Activated naive CD4-positive, alpha-beta T cell treated with anti-CD3 and anti-CD28 coated beads for 36 hours (primary cell): ENCODE results near the gene CHMP1A. TPM values are rescaled to one million over a fixed set of nuclear protein-coding genes. Genes with fewer than 3 reads are reported as not detected.
"Not testable (repeated sequence)": the region's sequence is repeated elsewhere in the genome, so short reads cannot be mapped to it uniquely, and the experiment has no call there.

Experiments used
- CTCF ChIA-PET: fragments of 350-600 bp; sonication (Branson Sonifier 250); formaldehyde crosslinking; loops from one replicate; lab custom pipeline; 2021; ENCODE audit warnings: antibody characterized with exemption; lab: Charles Lee
- DNase-seq: peaks from one replicate; pipeline ENCODE4 v3.0.0-alpha.2; 2020
- H3K27ac Mint-ChIP-seq: one replicate; pipeline ENCODE4 v1.8.0; 2021; ENCODE audit warnings: mild to moderate bottlenecking, mixed read lengths
- H3K27me3 Mint-ChIP-seq: one replicate; pipeline ENCODE4 v1.8.0; 2021; ENCODE audit warnings: low read depth, mixed read lengths
- H3K36me3 Mint-ChIP-seq: one replicate; pipeline ENCODE4 v1.8.0; 2021; ENCODE audit warnings: low read depth, mixed read lengths
- H3K4me1 Mint-ChIP-seq: one replicate; pipeline ENCODE4 v1.8.0; 2021; ENCODE audit warnings: low read depth, mixed read lengths
- H3K4me3 Mint-ChIP-seq: one replicate; pipeline ENCODE4 v1.8.0; 2021; ENCODE audit warnings: mild to moderate bottlenecking, moderate library complexity, mixed read lengths
- H3K9me3 Mint-ChIP-seq: one replicate; pipeline ENCODE4 v1.8.0; 2021; ENCODE audit warnings: mixed read lengths
- intact Hi-C: fragments of 100-400 bp; cut with micrococcal nuclease; formaldehyde crosslinking; loops from one replicate; pipeline ENCODE4 v1.15.1; 2023
- total RNA-seq, 2 experiments: library from RNA; stranded (reverse); gene quantifications; one replicate each; pipeline ENCODE4 v1.2.3, GENCODE V29; 2021

Gene CHMP1A
- total RNA-seq, 2 experiments from 2014 or later: 46.8 to 48.4 TPM

GRCh38 chr16:89634463-89635385 lies 22.8 kb downstream of the CHMP1A start:
- H3K27ac Mint-ChIP-seq, H3K9me3 Mint-ChIP-seq, H3K36me3 Mint-ChIP-seq, H3K27me3 Mint-ChIP-seq, H3K4me3 Mint-ChIP-seq, intact Hi-C loops, H3K4me1 Mint-ChIP-seq, DNase-seq: not testable (repeated sequence)
- CTCF ChIA-PET: interaction anchor here (0.9 kb wide), 1 partner anchor 11 kb away, joined by 3 read pairs; no protein-coding TSS in a partner anchor

DNA sequence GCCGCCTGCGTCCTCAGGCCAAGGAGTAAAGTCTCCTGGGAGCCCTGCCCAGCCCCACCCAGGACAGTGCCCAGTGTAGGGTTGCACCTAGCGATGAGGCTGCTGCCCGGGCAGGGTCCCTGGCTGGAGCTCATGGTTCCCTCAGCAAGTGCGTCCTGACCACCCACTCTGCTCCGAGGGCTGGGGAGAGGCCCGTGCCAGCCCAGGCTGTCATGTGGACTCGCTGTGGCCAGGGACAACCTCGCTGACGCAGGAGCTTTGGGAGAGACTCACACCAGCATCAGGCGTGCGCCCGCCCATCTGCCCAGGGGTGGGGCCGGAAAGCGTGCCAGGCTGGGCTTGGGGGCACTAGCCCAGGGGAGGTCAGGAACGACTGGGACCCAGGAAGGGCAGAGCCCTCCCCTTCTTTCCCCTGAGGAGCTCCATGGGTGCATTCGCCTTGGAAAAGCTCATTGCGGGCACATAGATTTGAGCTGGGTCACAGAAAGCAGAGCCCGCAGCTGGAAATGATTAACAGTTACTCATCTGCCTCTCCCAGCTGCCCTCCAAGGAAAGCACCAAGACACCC lies 24.4 kb downstream of the CHMP1A start:
- no peak for DNase-seq
- intact Hi-C loops: no loop called here
- H3K36me3 Mint-ChIP-seq: no peaks in the 10 kb centered on the region

GRCh38 chr16:89629827-89630610 lies 27.5 kb downstream of the CHMP1A start:
- intact Hi-C loops: no loop called here
- CTCF ChIA-PET: interaction anchor here (0.6 kb wide), 1 partner anchor 315 kb away, joined by 6 read pairs; no protein-coding TSS in a partner anchor
- no peaks in the 10 kb centered on the region for H3K9me3 Mint-ChIP-seq
- no peaks in the 10 kb centered on the region for H3K4me1 Mint-ChIP-seq
- no peak overlapping the region for H3K4me3 Mint-ChIP-seq
- H3K27ac Mint-ChIP-seq: no peak overlapping the region
- no peak for DNase-seq
- H3K36me3 Mint-ChIP-seq: no peaks in the 10 kb centered on the region
- no peaks in the 10 kb centered on the region for H3K27me3 Mint-ChIP-seq

More for the DNA sequence above, 24.4 kb downstream of the CHMP1A start:
- CTCF ChIA-PET: interaction anchor here (0.6 to 2.1 kb wide), 3 partner anchors 8 to 160 kb away, joined by 3 to 6 read pairs (median 4); no protein-coding TSS in a partner anchor
- Mint-ChIP-seq H3K9me3 (no peaks in the 10 kb centered on the region), H3K4me1 (no peaks in the 10 kb centered on the region), H3K27ac (no peak overlapping the region), H3K27me3 (peaks cover 3% of the 10 kb centered on the region), H3K4me3 (no peak overlapping the region)

- DNase-seq: no peak
- H3K36me3 Mint-ChIP-seq: no peaks in the 10 kb centered on the region
- no peak overlapping the region for H3K4me3 Mint-ChIP-seq
- H3K27me3 Mint-ChIP-seq: peaks cover 5% of the 10 kb centered on the region
- H3K9me3 Mint-ChIP-seq: no peaks in the 10 kb centered on the region
- no peaks in the 10 kb centered on the region for H3K4me1 Mint-ChIP-seq
- CTCF ChIA-PET: no interaction called here
- intact Hi-C loops: no loop called here
- no peak overlapping the region for H3K27ac Mint-ChIP-seq
Measured at GRCh38 chr16:89624777-89625761, 32.4 kb downstream of the CHMP1A start.

DNA sequence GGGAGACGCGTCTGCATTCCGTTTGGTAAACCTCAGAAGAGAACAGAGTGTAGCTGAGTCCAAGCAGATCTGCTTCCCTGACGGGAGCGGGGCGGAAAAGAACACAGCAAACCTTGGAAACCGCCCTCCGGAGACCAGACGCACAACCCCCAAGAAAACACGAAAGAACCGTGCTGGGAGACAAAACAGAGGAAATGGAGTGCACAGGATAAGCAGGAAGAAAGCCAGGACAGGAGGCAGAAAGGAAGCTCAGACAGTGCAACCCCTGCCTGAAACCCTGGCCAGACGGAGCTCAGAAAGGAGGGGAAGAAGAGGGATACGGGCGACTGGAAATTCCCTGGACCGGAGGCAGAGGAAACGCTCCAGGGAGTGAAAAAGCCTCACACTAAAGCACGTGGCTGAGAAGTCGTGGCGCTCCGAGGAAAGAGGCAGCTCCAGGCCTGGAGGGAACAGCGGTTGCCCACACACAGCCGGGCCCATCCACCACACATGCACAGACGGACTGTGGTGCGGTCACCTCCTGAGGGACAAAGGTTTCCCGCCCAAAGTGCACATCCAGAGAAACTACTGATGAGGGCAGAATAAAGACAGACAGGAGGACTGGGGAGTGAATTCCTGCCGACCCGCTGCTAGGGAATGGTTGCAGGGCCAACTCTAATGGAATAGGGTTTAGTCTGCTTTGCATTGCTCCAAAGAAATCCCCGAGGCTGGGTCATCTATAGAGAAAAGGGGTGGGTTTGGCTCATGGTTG lies 33.8 kb downstream of the CHMP1A start:
- H3K4me3 Mint-ChIP-seq: no peak overlapping the region
- intact Hi-C loops: no loop called here
- no peak for DNase-seq

GRCh38 chr16:89621698-89622409 lies 35.7 kb downstream of the CHMP1A start:
- Mint-ChIP-seq H3K36me3 (no peaks in the 10 kb centered on the region), H3K9me3 (no peaks in the 10 kb centered on the region), H3K27ac (no peak overlapping the region), H3K4me1 (peaks cover 4% of the 10 kb centered on the region), H3K4me3 (no peak overlapping the region), H3K27me3 (peaks cover 5% of the 10 kb centered on the region)
- no peak for DNase-seq
- CTCF ChIA-PET: no interaction called here
- intact Hi-C loops: no loop called here

More for the DNA sequence above, 33.8 kb downstream of the CHMP1A start:
- Mint-ChIP-seq H3K27ac (no peak overlapping the region), H3K4me1 (no peaks in the 10 kb centered on the region), H3K27me3 (peaks cover 5% of the 10 kb centered on the region), H3K36me3 (no peaks in the 10 kb centered on the region), H3K9me3 (no peaks in the 10 kb centered on the region)
- CTCF ChIA-PET: interaction anchor here (0.9 kb wide), 1 partner anchor 12 kb away, joined by 3 read pairs; no protein-coding TSS in a partner anchor

- Mint-ChIP-seq H3K4me1 (peaks cover 11% of the 10 kb centered on the region), H3K27me3 (peaks cover 5% of the 10 kb centered on the region), H3K36me3 (no peaks in the 10 kb centered on the region), H3K27ac (no peak overlapping the region), H3K9me3 (no peaks in the 10 kb centered on the region), H3K4me3 (no peak overlapping the region)
- intact Hi-C loops: no loop called here
- DNase-seq: no peak
- CTCF ChIA-PET: no interaction called here
Measured at GRCh38 chr16:89621136-89621697, 36.3 kb downstream of the CHMP1A start.

DNA sequence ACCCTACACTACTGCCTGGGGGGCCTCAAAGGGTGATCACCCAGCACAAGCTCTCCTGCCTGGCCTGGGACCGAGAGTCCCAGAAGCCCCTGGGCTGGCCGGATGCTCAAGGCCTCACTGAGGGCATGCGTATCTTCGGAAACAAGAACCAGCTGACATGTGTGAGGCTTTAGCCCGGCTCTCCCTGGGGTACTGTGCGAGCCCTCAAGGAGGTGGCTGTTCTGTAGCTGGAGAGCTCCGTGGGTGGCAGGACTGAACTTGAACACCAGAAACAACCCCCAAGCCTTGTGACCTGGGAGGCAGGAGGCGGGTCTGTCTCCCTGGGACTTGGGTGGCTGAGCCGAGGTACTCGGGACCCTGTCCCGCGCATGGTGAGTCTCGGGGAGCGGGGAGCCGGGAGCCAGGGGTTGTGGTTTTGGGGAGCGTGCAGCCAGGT lies 37.1 kb downstream of the CHMP1A start:
- no peak for DNase-seq
- intact Hi-C loops: no loop called here
- Mint-ChIP-seq H3K27ac (no peak overlapping the region), H3K36me3 (no peaks in the 10 kb centered on the region), H3K27me3 (peaks cover 5% of the 10 kb centered on the region), H3K4me3 (no peak overlapping the region), H3K9me3 (no peaks in the 10 kb centered on the region), H3K4me1 (peaks cover 12% of the 10 kb centered on the region)
- CTCF ChIA-PET: no interaction called here

- H3K36me3 Mint-ChIP-seq: no peaks in the 10 kb centered on the region
- H3K27me3 Mint-ChIP-seq: peaks cover 5% of the 10 kb centered on the region
- H3K4me1 Mint-ChIP-seq: peaks cover 12% of the 10 kb centered on the region
- H3K4me3 Mint-ChIP-seq: no peak overlapping the region
- intact Hi-C loops: no loop called here
- CTCF ChIA-PET: no interaction called here
- no peak for DNase-seq
- H3K9me3 Mint-ChIP-seq: no peaks in the 10 kb centered on the region
- H3K27ac Mint-ChIP-seq: no peak overlapping the region
Measured at GRCh38 chr16:89619840-89620239, 37.7 kb downstream of the CHMP1A start.
